ENCODE measurements around the gene VARS2.
"Not testable (repeated sequence)": the region's sequence is repeated elsewhere in the genome, so short reads cannot be mapped to it uniquely, and the experiment has no call there.

VARS2 gene

DNA sequence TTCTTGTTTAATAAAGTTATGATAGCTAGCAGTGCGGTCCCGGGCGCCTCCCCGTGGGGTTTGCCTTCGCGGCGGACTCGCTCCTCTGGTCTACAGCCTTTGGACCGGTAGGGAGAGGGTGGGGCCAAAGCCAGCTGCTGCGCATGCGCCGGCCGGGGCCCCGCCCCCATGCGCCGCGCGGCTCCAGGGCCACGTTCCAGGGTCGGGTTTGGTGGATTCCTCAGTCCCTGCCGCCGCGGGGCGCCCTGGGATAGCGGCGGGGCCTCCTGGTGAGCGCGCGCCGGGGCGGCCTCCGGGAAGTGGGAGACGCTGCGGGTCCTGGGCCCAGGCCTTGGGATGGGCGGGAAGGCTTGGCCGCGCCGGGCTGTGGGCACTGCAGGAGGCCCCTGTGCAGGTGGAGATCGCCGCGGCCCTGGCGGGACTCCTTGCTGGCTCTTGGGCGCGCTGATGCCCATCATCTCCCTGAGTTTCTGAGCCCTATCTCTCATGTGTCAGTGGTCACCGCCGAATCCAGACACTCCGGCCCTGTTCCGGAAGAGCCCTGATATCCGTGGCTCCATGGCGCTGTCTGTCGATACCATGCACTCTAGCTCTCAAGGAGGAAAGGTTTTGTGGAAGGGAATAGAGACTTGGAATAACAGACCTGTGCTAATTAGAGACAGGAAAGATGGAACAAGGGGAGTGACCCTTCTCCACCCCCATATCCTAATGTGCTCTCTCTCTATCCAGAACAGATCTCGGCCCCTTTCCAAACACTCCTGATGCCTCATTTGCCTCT, at the start of gene VARS2:
VARS2 (plus strand) TSS at position 163 of the 778 bp plus-strand sequence; CDS start at position 762, 599 bp downstream.
- peak; percentile 77 for DNase-seq

DNA sequence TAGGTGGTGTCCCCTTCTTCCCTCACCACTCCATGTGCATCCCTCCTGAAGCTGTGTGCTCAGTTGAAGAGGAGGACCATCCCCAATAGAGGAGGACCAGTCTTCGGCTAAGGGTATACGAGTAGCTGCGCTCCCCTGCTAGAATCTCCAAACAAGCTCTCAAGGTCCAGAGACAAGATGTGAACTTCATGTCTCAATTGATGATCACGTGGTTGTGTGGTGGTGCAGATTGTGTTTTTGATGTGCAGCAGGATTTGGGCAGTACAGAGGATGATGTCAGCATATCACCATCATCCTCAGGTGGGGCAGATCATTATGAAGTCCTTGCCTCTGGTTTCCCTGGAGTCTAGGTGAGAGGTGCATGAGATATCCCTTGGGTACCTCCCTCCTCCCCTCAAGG, 49.7 kb upstream of the VARS2 start:
- no peak for DNase-seq

GRCh38 chr6:30869241-30869749, 44.7 kb upstream of the VARS2 start:
- DNase-seq = not testable (repeated sequence)

DNA sequence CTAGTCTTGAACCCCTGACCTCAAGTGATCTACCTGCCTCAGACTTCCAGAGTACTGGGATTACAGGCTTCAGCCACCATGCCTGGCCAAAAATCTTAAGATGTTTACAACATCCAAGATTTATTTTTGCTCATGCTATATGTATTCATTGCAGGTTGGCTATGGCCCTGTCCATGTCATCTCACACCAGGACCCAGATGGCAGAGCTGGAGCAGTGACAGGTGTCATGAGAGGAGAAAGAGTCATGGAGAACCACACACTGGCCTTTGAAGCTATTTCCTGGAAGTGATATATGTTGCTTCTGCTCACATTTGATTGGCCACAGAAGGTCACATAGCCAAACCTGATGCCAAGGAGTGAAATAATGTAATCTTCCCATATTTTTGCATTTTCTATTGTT, 43.5 kb upstream of the VARS2 start:
- no peak for DNase-seq

DNA sequence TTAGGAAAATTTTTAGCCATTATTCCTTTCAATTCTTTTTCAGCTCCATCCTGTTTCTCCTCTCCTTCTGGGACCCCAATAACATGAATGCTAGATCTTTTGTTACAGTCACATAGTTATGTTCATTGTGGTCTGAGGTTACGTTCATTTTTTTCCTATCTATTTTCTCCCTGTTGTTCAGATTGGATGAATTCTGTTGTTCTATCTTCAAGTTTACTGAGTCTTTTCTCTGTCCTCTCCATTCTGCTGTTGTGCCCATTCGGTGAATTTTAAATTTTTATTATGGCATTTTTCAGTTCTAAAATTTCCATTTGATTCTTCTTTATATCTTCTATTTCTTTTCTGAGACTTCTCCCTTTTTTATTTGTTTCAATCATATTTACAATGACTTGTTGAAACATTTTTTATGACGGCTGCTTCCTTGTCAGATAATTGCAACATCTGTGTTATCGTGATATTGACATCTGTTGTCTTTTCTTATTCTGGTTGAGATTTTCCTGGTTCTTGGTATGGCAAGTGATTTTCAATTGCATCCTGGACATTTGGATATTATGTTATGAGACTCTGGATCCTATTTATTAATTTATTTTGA, 42.4 kb upstream of the VARS2 start:
- no peak for DNase-seq

DNA sequence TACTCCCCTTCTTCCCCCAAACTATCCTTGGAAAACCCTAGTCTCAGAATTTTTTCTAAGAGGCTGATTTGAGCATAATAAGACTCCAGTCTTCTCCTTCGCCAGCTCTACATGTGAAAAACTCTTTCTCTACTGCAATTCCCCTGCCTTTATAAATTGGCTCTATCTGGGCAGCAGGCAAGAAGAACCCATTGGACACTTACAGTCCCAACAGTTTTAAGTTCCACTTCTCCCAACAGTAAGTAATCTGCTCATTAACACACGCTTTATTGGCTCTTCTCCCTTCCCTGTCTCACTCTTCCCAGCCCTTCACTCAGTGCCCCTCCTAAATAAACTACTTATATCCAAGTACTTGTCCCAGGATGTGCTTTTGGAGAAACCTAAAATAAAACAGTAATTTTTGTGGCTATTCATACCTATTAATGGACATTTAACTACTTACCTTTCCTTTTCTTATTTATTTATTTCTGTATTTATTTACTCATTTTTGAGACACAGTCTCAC, 40.8 kb upstream of the VARS2 start:
- DNase-seq = no peak

- not testable (repeated sequence) for DNase-seq
Measured at GRCh38 chr6:30873795-30874194, 40.2 kb upstream of the VARS2 start.

DNA sequence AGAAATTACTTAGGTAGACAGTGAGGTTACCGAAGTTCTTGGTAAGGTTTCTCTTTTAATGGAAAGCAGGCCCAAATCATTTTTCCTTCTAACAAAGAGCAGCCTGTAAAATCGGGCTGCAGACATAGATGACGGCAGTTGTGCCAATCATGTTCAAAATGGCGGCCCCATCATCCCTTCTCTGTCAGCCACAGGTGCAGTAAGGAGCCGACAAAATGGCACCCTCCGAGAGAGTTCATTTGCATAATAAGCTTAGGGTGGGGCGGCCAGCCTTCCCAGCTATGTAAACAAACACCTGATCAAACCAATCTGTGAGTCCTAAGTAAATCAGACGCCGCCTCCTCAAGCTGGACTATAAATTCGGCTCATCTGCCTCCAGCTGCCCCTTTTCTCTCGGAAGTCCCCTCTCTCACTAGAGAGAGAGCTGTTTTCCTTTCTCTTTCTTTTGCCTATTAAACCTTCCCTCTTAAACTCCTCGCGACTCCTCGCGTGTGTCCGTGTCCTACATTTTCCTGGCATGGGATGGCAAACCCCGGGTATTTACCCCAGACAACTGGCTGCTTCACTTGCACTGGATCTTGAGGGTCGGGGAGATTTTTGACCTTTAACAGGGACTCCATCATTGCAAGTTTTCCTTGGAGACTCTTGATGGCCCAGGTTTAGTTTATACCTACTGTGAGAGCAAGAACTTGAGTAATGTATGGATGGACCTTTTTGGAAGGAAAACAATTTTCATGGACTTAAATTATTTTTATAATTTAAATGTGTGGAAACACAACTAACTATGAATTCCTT, 38.6 kb upstream of the VARS2 start:
- DNase-seq = no peak

DNA sequence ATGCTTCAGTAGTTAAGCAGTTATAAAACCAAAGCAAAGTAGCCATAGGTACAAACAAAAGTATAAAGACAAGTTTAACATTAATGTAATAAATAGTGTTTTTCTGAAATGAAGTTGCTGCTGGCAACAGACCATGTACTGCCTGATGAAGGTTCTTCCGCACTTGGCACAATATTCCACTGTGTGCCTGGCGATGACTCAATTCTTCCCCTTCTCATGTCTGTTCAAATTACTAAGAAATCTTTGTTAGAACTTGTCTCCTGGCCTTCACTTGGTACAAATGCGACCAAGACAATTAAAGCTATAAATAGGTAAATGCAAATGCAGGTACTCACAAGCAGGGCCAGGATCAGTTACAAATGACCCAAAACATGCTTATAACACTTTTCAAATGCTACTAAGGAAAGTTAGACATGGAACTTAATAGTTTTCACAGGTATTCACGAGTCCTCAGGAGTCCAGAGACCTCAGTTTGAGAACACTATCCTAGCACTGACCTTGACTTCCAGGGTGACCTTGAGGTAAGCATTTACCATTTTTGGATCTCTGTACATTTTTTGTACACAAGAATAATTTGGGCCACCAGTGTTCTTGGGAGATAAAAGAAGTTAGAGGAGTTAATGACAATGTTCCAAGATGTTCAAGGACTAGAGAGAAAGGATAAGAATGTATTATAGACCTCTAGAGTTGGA, 37.9 kb upstream of the VARS2 start:
- DNase-seq = no peak

- DNase-seq = peak; percentile 72
Measured at GRCh38 chr6:30877419-30878262, 36.4 kb upstream of the VARS2 start.

DNA sequence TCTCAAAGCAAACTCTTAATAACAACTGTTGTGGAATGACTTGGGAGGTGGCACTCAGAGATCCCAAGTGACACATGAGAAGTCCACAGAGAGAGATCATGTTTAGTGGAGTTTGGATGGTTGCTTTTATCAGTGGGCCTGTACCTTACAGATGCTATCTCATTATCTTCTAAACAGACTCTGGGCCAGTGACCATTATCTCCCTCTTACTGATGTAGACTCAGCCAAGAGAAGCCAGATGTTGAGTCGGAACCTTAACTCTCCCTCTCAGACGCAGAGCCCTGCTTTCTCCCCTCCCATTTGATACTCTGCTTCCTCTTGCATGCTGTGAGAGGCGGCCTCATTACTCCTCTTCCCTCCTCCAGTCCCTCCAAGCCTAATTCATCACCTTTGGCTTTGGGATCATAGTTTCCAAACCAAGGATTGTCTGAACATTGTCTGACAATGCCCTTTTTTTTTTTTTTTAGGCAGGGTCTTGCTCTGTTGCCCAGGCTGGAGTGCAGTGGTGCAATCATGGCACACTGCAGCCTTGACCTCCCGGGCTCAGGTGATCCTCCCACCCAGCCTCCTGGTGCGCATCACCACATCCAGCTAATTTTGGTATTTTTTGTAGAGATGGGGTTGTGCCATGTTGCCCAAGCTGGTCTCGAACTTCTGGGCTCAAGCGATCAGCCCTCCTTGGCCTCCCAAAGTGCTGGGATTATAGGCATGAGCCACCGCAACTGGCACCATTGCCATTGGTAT, 34.2 kb upstream of the VARS2 start:
- no peak for DNase-seq

GRCh38 chr6:30880698-30881252, 33.3 kb upstream of the VARS2 start:
- no peak for DNase-seq

- DNase-seq = no peak
Measured at GRCh38 chr6:30881392-30882203, 32.4 kb upstream of the VARS2 start.

DNA sequence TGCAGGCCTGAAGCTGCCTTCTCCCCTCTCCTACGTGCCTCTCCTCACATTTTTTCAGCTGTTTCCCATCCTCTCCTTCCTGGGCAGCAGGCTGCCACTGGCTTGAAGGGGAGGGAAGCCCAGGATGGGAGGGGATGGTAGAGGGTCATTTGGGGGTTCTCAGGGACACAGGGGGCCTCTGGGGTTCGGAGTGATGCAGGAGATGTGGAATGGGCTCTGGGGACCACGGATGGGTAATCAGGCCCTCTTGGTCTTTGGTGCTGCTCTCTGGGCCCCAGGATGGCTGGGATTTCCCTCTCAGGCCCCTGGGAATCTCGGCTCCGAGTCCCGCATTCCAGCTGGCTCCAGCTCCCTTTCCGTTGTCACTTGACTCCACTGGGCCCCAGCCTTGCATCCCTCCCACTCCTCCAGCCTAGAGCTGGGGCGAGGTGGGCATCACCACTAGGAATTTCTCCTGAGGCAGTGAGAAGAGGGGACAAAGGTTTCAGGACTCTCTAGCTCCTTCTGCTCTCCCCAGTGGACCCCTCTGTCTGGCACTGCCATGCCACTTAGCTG, 31.8 kb upstream of the VARS2 start:
- no peak for DNase-seq

GRCh38 chr6:30882759-30883684, 31.0 kb upstream of the VARS2 start:
- no peak for DNase-seq

- DNase-seq = peak; percentile 44
Measured at GRCh38 chr6:30883685-30884520, 30.1 kb upstream of the VARS2 start, which contains the start of gene DDR1. Gene DDR1 (plus strand): TSS chr6:30884519. CDS start chr6:30888730, 4,211 bp downstream.

Measured in activated CD4-positive, alpha-beta T cell treated with anti-CD3 and anti-CD28 coated beads, Interleukin-2, amount 50 U/mL, for 1 hour (primary cell).